HG03520 (cell line): ENCODE data around the gene FXYD6.
"Not testable (repeated sequence)": the region's sequence is repeated elsewhere in the genome, so short reads cannot be mapped to it uniquely, and the experiment has no call there.

Experiments used
- ATAC-seq: cut with Tn5 transposase; IDR thresholded peaks from one replicate; pipeline ENCODE4 v1.9.1; 2021; ENCODE audit warnings: mild to moderate bottlenecking, moderate library complexity; ENCODE audit not compliant: unreplicated experiment

Gene FXYD6

GRCh38 chr11:117876341-117877119 lies at the start of gene FXYD6:
Gene FXYD6 (minus strand): TSS chr11:117876658. CDS start chr11:117842776, 33,882 bp downstream.
- no peak for ATAC-seq

GRCh38 chr11:117926166-117926565 lies 49.7 kb upstream of the FXYD6 start:
- ATAC-seq, result not testable (repeated sequence)

GRCh38 chr11:117925198-117925925 lies 48.9 kb upstream of the FXYD6 start:
- ATAC-seq, result no peak

- ATAC-seq, result no peak
Observed at GRCh38 chr11:117924631-117925170, 48.2 kb upstream of the FXYD6 start.

GRCh38 chr11:117923773-117924172 lies 47.3 kb upstream of the FXYD6 start:
- ATAC-seq, result no peak

- no peak for ATAC-seq
Observed at GRCh38 chr11:117923275-117923674, 46.8 kb upstream of the FXYD6 start.

GRCh38 chr11:117921893-117922292 lies 45.4 kb upstream of the FXYD6 start:
- no peak for ATAC-seq

GRCh38 chr11:117921456-117921855 lies 45.0 kb upstream of the FXYD6 start:
- ATAC-seq, result no peak

- no peak for ATAC-seq
Observed at GRCh38 chr11:117919781-117920221, 43.3 kb upstream of the FXYD6 start.

- no peak for ATAC-seq
Observed at GRCh38 chr11:117919341-117919740, 42.9 kb upstream of the FXYD6 start.

GRCh38 chr11:117918366-117919255 lies 42.2 kb upstream of the FXYD6 start:
- no peak for ATAC-seq

- ATAC-seq, result no peak
Observed at GRCh38 chr11:117917591-117918151, 41.2 kb upstream of the FXYD6 start.

- ATAC-seq, result no peak
Observed at GRCh38 chr11:117916956-117917355, 40.5 kb upstream of the FXYD6 start.

GRCh38 chr11:117915672-117916235 lies 39.3 kb upstream of the FXYD6 start:
- ATAC-seq, result no peak

GRCh38 chr11:117914991-117915618 lies 38.6 kb upstream of the FXYD6 start:
- no peak for ATAC-seq

- no peak for ATAC-seq
Observed at GRCh38 chr11:117914398-117914761, 37.9 kb upstream of the FXYD6 start.

GRCh38 chr11:117913736-117914397 lies 37.4 kb upstream of the FXYD6 start:
- ATAC-seq, result no peak

- ATAC-seq, result no peak
Observed at GRCh38 chr11:117912497-117912896, 36.0 kb upstream of the FXYD6 start.

- no peak for ATAC-seq
Observed at GRCh38 chr11:117911694-117912093, 35.2 kb upstream of the FXYD6 start.
